Muscle of arm (tissue), 12 donors: ENCODE data around the gene HNRNPUL1. TPM values are rescaled to one million over a fixed set of nuclear protein-coding genes. Genes with fewer than 3 reads are reported as not detected.

Experiments used
- DNase-seq: peaks from one replicate; pipeline ENCODE4 v3.0.0-alpha.2; 2013
- polyA plus RNA-seq, 12 donors: library from polyadenylated mRNA; unstranded; fragments of 120-200 nt; gene quantifications; one replicate each; pipeline ENCODE4 v1.2.1, GENCODE V29; 2013; ENCODE audit not compliant: insufficient read length in 12 of 12

The HNRNPUL1 gene
- polyA plus RNA-seq, 12 donors, result 136 to 1,638 (median 158) TPM

- DNase-seq, result no peak
These were observed 42.0 kb downstream of the HNRNPUL1 start for GRCh38 chr19:41305927-41306793.

- DNase-seq, result no peak
These were observed 43.1 kb downstream of the HNRNPUL1 start for GRCh38 chr19:41307090-41307875.

GRCh38 chr19:41307954-41308449 is 43.8 kb downstream of the HNRNPUL1 start:
- no peak for DNase-seq

GRCh38 chr19:41308450-41309179 is 44.4 kb downstream of the HNRNPUL1 start:
- peak; percentile 94 for DNase-seq

- DNase-seq, result no peak
These were observed 45.2 kb downstream of the HNRNPUL1 start for GRCh38 chr19:41309180-41310032.

- DNase-seq, result peak; percentile 94
These were observed 46.1 kb downstream of the HNRNPUL1 start, which contains the start of gene CCDC97 for GRCh38 chr19:41310033-41310831. Gene CCDC97, plus strand, starts transcription at chr19:41310172. Its CDS starts 139 bp downstream, at chr19:41310311.

- DNase-seq, result no peak
These were observed 46.9 kb downstream of the HNRNPUL1 start for GRCh38 chr19:41311072-41311471.

GRCh38 chr19:41311613-41312012 is 47.4 kb downstream of the HNRNPUL1 start:
- no peak for DNase-seq

GRCh38 chr19:41316306-41316920 is 52.2 kb downstream of the HNRNPUL1 start:
- no peak for DNase-seq

GRCh38 chr19:41318696-41319499 is 54.7 kb downstream of the HNRNPUL1 start:
- DNase-seq, result no peak

GRCh38 chr19:41319500-41320184 is 55.5 kb downstream of the HNRNPUL1 start:
- DNase-seq, result no peak

- no peak for DNase-seq
These were observed 56.0 kb downstream of the HNRNPUL1 start for GRCh38 chr19:41320185-41320518.

GRCh38 chr19:41320568-41320967 is 56.4 kb downstream of the HNRNPUL1 start:
- DNase-seq, result no peak

- DNase-seq, result no peak
These were observed 57.0 kb downstream of the HNRNPUL1 start for GRCh38 chr19:41321204-41321599.

- DNase-seq, result no peak
These were observed 57.6 kb downstream of the HNRNPUL1 start for GRCh38 chr19:41321600-41322270.

GRCh38 chr19:41322451-41322850 is 58.3 kb downstream of the HNRNPUL1 start:
- DNase-seq, result no peak

- DNase-seq, result no peak
These were observed 58.9 kb downstream of the HNRNPUL1 start for GRCh38 chr19:41323023-41323422.
